HEK293T (cell line): ENCODE measurements around the gene TCF3.

Experiments
- CTCF ChIA-PET: fragments of 350-600 bp; formaldehyde crosslinking; extraction: SDS; loops from one replicate; lab custom pipeline; 2021; ENCODE audit warnings: antibody characterized with exemption, inconsistent platforms; lab: Yijun Ruan, JAX
- POLR2A ChIA-PET: fragments of 350-600 bp; formaldehyde crosslinking; extraction: SDS; loops from one replicate; lab custom pipeline; 2020; ENCODE audit warnings: antibody characterized with exemption, inconsistent platforms; lab: Yijun Ruan, JAX
- DNase-seq: peaks from one replicate; pipeline ENCODE4 v3.0.0; 2012; ENCODE audit warnings: mixed read lengths; ENCODE audit errors: extremely low spot score
- ARNT ChIP-seq: fragments of 450-650 bp; IDR thresholded peaks from 2 replicates; pipeline ENCODE4 v1.6.1; 2017; ENCODE audit warnings: mild to moderate bottlenecking
- BHLHE40 ChIP-seq: fragments of 450-650 bp; IDR thresholded peaks from 2 replicates; pipeline ENCODE4 v1.6.1; 2016; ENCODE audit warnings: mild to moderate bottlenecking, moderate library complexity, borderline replicate concordance
- CTBP1 ChIP-seq: fragments of 450-650 bp; IDR thresholded peaks from 2 replicates; pipeline ENCODE4 v1.6.1; 2016; ENCODE audit warnings: borderline replicate concordance
- ELF4 ChIP-seq: fragments of 450-650 bp; IDR thresholded peaks from 2 replicates; pipeline ENCODE4 v1.6.1; 2017; ENCODE audit warnings: antibody characterized with exemption
- FOXA1 ChIP-seq: fragments of 450-650 bp; IDR thresholded peaks from 2 replicates; pipeline ENCODE4 v1.6.1; 2016; ENCODE audit warnings: mild to moderate bottlenecking
- FOXK2 ChIP-seq: fragments of 450-650 bp; IDR thresholded peaks from 2 replicates; pipeline ENCODE4 v1.6.1; 2016; ENCODE audit warnings: mild to moderate bottlenecking
- FOXM1 ChIP-seq: fragments of 450-650 bp; IDR thresholded peaks from 2 replicates; pipeline ENCODE4 v1.6.1; 2017; ENCODE audit warnings: mild to moderate bottlenecking, borderline replicate concordance
- HDGF ChIP-seq: fragments of 450-650 bp; IDR thresholded peaks from 2 replicates; pipeline ENCODE4 v1.6.1; 2017; ENCODE audit warnings: antibody characterized with exemption, borderline replicate concordance
- L3MBTL2 ChIP-seq: fragments of 450-650 bp; conservative IDR thresholded peaks from 2 replicates; pipeline ENCODE4 v1.6.1; 2016; ENCODE audit warnings: mild to moderate bottlenecking
- LEF1 ChIP-seq: fragments of 450-650 bp; IDR thresholded peaks from 2 replicates; pipeline ENCODE4 v1.6.1; 2017; ENCODE audit warnings: mild to moderate bottlenecking, borderline replicate concordance
- NFRKB ChIP-seq: fragments of 450-650 bp; IDR thresholded peaks from 2 replicates; pipeline ENCODE4 v1.6.1; 2016; ENCODE audit warnings: mild to moderate bottlenecking, moderate library complexity
- SP1 ChIP-seq: fragments of 450-650 bp; IDR thresholded peaks from 2 replicates; pipeline ENCODE4 v1.6.1; 2017
- SUZ12 ChIP-seq: fragments of 450-650 bp; IDR thresholded peaks from 2 replicates; pipeline ENCODE4 v1.6.1; 2016; ENCODE audit warnings: mild to moderate bottlenecking
- TARDBP ChIP-seq: fragments of 450-650 bp; IDR thresholded peaks from 2 replicates; pipeline ENCODE4 v1.6.1; 2016
- ZNF384 ChIP-seq: fragments of 450-650 bp; IDR thresholded peaks from 2 replicates; pipeline ENCODE4 v1.6.1; 2016
- TF ChIP-seq, protein P1 (sequence below): fragments of 450-650 bp; IDR thresholded peaks from 2 replicates; pipeline ENCODE4 v1.6.1; 2016

The TCF3 gene

DNA sequence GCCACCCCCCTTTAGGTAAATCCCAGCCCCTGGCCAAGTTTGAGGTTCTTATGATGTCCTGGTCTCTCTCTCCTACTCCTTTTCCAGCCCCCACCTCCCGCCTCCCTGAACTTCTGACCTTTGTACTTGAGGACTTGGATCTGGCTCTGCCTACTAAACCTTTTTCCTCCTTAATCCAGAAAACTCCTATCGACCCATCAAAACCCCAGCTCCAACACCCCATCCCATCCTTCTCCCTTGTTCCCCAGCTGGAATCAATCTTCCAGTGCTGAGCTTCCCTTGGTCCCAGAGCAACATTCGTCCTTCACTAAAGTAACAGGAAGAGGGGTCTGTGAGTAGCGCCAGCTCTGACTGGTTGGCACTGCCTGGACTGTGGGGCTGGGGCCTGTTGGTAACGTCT, 29.9 kb downstream of the TCF3 start:
- CTCF ChIA-PET, result no interaction called here
- no peak for DNase-seq
- POLR2A ChIA-PET, result no interaction called here

DNA sequence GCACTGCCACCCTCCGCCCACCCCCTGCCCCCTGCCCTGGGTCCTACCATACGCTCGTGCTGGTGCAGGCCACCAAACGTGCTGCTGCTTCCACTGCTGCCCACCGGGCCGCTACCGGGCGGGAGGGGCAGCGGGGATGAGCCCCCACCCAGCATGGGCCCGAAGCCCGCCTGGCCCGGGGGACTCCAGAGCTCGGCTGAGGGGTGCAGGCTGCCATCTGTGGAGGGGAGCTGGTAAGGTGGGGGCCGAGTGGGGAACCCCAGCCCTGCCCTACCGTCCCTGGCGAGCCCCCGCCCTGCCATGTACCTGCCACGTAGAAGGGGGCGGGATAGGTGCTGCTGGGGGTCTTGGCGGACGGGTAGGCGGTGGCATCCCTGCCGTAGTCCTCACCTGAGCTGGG, 30.4 kb downstream of the TCF3 start:
- ChIA-PET CTCF (no interaction called here), POLR2A (no interaction called here)
- TF ChIP-seq TARDBP (no peak), CTBP1 (no peak), HDGF (no peak), ARNT (no peak), FOXK2 (no peak), L3MBTL2 (no peak)
- no peak for DNase-seq

More for the DNA sequence above, 29.9 kb downstream of the TCF3 start:
- no peak for TF ChIP-seq LEF1
- TF ChIP-seq ELF4, result no peak
- no peak for TF ChIP-seq SUZ12
- no peak for TF ChIP-seq BHLHE40
- TF ChIP-seq ARNT, result no peak
- no peak for TF ChIP-seq CTBP1
- no peak for TF ChIP-seq HDGF
- no peak for TF ChIP-seq NFRKB
- no peak for TF ChIP-seq TARDBP
- no peak for TF ChIP-seq ZNF384
- TF ChIP-seq FOXM1, result no peak
- TF ChIP-seq, protein P1, sequence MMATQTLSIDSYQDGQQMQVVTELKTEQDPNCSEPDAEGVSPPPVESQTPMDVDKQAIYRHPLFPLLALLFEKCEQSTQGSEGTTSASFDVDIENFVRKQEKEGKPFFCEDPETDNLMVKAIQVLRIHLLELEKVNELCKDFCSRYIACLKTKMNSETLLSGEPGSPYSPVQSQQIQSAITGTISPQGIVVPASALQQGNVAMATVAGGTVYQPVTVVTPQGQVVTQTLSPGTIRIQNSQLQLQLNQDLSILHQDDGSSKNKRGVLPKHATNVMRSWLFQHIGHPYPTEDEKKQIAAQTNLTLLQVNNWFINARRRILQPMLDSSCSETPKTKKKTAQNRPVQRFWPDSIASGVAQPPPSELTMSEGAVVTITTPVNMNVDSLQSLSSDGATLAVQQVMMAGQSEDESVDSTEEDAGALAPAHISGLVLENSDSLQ, result no peak
- no peak for TF ChIP-seq FOXK2
- no peak for TF ChIP-seq SP1
- TF ChIP-seq FOXA1, result no peak
- no peak for TF ChIP-seq L3MBTL2

DNA sequence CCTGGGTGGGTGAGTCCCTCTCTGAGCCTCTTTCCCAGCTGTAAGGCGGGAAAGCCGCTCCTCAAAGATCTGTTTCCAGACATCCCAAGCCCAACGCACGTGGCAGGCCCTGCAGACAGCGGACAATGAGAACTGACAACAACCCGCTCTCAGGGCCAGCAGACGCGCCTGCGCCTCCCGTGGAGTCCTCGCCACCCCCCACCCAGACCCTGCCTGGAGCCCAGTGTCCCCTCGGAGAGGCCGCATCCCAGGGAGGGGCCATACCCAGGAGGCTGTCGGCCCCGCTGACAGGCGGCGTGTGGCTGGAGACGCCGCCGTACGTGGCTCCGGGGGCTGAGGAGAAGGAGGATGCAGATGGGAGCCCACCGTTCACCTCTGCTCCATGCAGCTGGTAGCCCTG, 30.8 kb downstream of the TCF3 start:
- no peak for DNase-seq

DNA sequence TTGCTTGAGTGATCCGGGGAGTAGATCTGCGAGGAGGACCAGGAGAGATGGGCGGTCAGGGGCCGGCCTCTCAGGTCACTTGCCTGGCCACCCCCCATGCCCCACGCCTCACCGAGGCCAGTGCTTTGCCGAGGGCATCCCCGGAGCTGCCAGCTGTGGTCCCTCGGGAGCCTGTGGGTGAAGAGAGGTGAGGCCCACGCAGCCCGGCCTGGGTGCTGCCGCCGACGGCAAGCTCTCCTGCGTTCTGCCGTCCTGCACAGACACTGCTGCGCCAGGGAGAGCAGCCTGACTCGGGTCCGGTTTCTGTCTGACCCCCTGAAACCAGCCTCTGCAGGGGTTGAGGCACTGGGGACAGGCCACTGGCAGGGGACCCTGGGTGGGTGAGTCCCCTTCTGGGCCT, 31.4 kb downstream of the TCF3 start:
- ChIA-PET POLR2A (no interaction called here), CTCF (no interaction called here)
- no peak for TF ChIP-seq SP1
- TF ChIP-seq FOXM1, result no peak
- no peak for TF ChIP-seq NFRKB
- no peak for DNase-seq

More for the DNA sequence above, 30.8 kb downstream of the TCF3 start:
- TF ChIP-seq ARNT, result no peak
- no peak for TF ChIP-seq FOXK2
- TF ChIP-seq L3MBTL2, result no peak
- no peak for TF ChIP-seq SP1
- no peak for TF ChIP-seq HDGF
- POLR2A ChIA-PET, result no interaction called here
- CTCF ChIA-PET, result no interaction called here

DNA sequence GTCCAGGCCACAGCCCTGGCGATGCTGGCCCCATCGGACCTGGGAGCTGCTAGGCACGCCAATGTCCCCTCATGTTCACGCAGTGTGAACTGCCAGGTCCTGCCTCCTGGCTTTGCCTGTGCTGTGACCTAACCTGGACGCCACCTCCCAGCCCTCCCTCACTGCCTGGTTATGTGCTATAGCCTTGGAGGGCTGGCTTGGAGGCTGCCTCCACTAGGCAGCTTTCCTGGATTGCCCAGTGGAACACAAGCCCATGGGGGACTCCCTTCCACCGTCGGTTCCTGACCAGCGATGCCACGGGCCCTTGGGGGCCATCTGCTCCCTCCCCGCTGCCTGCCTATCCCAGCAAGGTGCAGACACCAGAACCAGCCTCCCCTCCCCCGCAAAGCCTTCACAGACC, 31.9 kb downstream of the TCF3 start:
- ChIA-PET POLR2A (no interaction called here), CTCF (no interaction called here)
- TF ChIP-seq HDGF (no peak), CTBP1 (no peak)
- DNase-seq, result no peak

DNA sequence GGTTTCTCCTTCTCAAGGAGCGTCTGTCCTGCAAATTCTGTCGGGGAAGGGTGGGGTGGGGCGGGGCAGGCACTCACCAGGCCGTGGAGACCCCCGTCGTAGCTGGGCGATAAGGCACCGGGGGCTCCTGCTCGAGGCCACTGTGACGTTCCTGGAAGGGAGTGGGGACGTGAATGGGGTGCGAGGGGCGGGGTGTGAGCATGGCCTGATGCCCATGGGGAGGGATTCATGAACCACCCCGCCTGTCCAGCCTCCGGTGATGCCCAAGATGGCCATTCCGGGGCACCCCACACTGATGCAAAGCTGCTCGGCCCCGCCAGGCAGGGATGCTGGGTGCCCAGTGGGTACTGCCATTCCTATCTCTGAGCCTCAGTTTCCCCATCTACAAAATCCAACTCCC, 32.7 kb downstream of the TCF3 start:
- DNase-seq, result no peak
- TF ChIP-seq FOXA1 (no peak), NFRKB (no peak)
- POLR2A ChIA-PET, result no interaction called here
- CTCF ChIA-PET, result no interaction called here

DNA sequence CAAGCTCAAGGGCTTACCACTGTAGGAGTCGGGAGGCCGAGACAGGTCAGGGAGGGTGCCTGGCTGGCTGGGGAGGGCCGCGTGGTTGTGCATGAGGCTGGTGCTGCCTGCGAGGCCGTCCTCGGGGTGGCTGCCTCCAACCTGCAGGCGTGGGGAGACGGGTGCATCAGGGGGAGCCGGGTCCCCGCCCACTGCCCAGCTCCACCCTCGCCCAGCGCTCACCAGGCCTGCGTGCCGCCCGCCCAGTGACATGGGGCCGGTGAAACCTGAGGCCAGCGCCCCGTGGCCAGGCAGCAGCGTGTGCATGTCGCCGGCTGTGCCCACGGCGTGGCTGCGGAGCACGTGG, 33.3 kb downstream of the TCF3 start:
- POLR2A ChIA-PET, result no interaction called here
- TF ChIP-seq NFRKB, result no peak
- DNase-seq, result no peak
- CTCF ChIA-PET, result interaction anchor here (0.5 kb wide), 1 partner anchor 145 kb away, joined by 3 read pairs; no protein-coding TSS in a partner anchor

DNA sequence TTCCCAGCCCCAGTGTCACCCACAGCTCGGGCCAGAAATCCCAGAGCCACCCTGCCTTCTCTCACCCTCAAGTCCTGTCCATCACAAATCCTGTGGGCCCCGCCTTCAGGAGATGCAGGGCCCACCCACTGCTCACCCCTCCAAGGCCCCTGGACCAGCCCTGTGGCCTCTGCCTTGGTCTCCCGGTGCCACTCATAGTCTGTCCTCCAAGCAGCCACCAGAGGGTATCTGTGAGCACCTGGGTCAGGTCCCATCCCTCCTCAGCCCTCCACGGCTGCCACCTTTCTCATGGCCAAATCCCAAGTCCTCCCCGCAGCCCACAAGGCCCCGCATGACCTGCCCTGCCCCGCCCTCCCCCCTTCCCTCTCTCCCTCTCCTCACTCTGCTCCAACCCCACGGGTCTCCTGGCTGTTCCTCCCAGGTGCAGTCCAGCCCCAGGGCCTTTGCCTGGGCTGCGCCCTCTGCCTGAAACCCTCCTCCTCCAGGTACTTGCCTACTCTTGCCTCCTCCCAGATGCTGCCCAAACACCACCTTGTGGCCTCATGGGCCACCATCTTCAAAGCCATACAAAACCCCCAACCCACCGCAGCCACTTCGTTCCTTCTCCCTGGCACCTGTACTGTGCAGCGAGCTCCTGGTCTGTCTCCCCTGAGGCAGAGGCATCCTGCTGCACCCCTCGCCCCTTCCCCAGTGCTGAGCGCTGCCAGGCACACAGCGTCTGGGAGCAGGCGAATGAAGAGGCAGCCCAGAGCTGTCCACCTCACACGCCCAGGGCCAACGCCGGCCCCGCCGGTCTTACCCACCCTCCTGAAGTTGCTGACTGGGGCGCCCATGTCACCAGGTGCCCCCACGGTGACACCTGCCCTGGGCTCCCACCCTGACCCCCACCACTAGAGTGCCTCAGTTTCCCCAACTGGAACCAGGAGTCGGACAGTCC, 34.0 kb downstream of the TCF3 start:
- DNase-seq, result peak; percentile 54
- ChIA-PET CTCF (interaction anchor here (0.5 kb wide), 1 partner anchor 146 kb away, joined by 3 read pairs; no protein-coding TSS in a partner anchor), POLR2A (interaction anchor here (0.9 kb wide), 1 partner anchor 13 kb away, joined by 3 read pairs; no protein-coding TSS in a partner anchor)
- TF ChIP-seq LEF1, result no peak
- TF ChIP-seq, protein P1, result peak; percentile 38

DNA sequence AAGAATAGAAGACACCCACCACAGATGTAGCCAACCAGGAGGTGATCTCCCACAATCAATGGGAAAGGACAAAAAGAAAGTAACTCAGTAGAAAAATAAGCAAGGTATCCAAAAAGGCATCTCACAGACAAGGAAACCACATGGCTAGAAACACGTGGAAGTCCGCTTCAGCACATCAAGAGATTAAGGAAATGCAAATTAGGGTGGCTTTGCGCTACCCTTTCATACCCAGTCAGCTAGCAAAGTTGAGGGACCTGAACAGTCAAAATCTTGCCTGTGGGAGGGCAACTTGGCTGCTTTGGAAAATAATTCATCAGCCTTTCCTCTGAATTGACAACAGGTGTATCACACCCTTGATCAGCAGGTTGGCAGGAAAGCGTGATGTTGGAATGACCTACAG, 35.5 kb downstream of the TCF3 start:
- TF ChIP-seq ELF4, result no peak
- TF ChIP-seq, protein P1, result no peak
- no peak for TF ChIP-seq HDGF
- TF ChIP-seq NFRKB, result no peak
- no peak for TF ChIP-seq SP1
- TF ChIP-seq FOXM1, result no peak
- TF ChIP-seq LEF1, result no peak
- TF ChIP-seq CTBP1, result no peak
- TF ChIP-seq ZNF384, result no peak
- TF ChIP-seq L3MBTL2, result no peak
- TF ChIP-seq FOXK2, result no peak
- no peak for TF ChIP-seq TARDBP
- no peak for TF ChIP-seq ARNT
- ChIA-PET CTCF (no interaction called here), POLR2A (interaction anchor here (0.9 kb wide), 1 partner anchor 27 kb away, joined by 4 read pairs; no protein-coding TSS in a partner anchor)
- DNase-seq, result no peak
